GM12873 (cell line): ENCODE measurements around the gene ZYG11B.

Source experiments
- CTCF ChIP-seq: IDR thresholded peaks from 2 replicates; pipeline ENCODE4 v1.5.1; 2012; ENCODE audit warnings: low read depth, mild to moderate bottlenecking, moderate library complexity, low read length, control low read depth; ENCODE audit not compliant: insufficient read depth; ENCODE audit errors: missing control alignments

The ZYG11B gene

GRCh38 chr1:52836035-52836434, 109.8 kb downstream of the ZYG11B start:
- TF ChIP-seq CTCF = no peak

GRCh38 chr1:52842643-52843310, 116.5 kb downstream of the ZYG11B start, which contains the start of gene ZYG11A:
TSS of gene ZYG11A (plus strand) at chr1:52842760. CDS start at chr1:52842884, 124 bp downstream.
- peak; percentile 45 for TF ChIP-seq CTCF

GRCh38 chr1:52848423-52848822, 122.2 kb downstream of the ZYG11B start:
- no peak for TF ChIP-seq CTCF

- no peak for TF ChIP-seq CTCF
These were observed 124.7 kb downstream of the ZYG11B start for GRCh38 chr1:52850951-52851350.

- no peak for TF ChIP-seq CTCF
These were observed 126.6 kb downstream of the ZYG11B start for GRCh38 chr1:52852854-52853253.

- TF ChIP-seq CTCF = no peak
These were observed 129.3 kb downstream of the ZYG11B start for GRCh38 chr1:52855584-52855983.

- TF ChIP-seq CTCF = no peak
These were observed 129.8 kb downstream of the ZYG11B start for GRCh38 chr1:52856026-52856425.
